GM18508 (cell line): ENCODE data around the gene AGTPBP1.

ENCODE experiments used
- ATAC-seq: cut with Tn5 transposase; IDR thresholded peaks from one replicate; pipeline ENCODE4 v1.9.1; 2021; ENCODE audit warnings: moderate number of reproducible peaks; ENCODE audit not compliant: insufficient read depth, unreplicated experiment

AGTPBP1 gene

DNA sequence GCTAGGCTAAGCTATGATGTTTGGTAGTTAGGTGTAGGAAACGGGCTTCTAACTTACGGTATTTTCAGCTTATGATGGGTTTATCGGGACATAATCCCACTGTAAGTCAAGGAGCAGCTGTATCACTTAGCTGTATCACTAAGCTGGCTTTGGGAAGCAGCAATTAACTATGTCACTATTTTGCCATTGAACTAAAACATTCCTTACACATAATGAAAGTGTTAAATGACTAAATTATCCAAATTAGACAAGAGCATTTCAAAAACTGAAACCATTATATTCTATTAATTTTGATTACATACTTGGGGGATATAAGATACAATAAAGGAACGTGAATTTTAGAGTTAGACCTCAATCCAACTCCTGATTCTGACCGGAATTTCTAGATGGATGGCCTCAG, 188.3 kb downstream of the AGTPBP1 start:
- ATAC-seq, result no peak

DNA sequence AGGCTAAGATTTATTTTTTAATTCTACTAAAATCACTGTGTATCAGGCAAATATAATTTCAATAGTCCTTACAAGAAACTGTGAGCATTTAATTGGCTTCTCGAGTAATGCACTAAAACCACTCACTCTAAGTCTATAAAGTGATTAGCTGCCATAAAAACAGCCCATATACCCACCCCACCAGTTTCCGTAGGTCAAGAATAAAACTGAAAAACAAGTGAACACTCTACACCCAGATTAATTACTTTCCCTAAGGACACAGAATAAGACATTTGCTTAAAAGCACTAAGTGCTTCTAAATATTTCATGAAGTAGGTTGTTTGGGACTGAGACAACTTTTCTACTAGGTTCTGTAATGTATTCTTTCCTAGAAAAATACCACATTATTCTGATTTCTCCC, 194.2 kb downstream of the AGTPBP1 start:
- ATAC-seq, result no peak

DNA sequence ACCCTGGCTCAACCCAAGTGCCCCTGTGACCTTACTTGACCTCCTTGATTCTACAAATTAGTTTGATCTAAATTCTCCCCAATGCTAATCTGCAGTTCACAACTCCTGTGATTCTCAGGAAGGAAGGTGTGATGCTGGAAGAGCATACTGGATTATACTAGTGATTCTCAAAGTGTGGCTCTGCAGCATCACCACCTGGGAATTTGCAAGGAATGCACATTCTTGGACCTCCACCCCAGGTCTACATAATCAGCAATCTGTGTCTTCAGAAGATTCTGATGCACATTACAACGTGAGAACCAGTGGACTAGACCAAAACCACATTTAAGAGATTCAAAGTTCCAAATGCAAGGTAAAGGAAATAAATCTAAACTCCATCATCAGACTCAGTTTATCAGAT, 198.6 kb downstream of the AGTPBP1 start:
- no peak for ATAC-seq

GRCh38 chr9:85541876-85542275, 199.9 kb downstream of the AGTPBP1 start:
- ATAC-seq, result no peak

- ATAC-seq, result no peak
These were observed 205.2 kb downstream of the AGTPBP1 start for GRCh38 chr9:85536514-85536913.

DNA sequence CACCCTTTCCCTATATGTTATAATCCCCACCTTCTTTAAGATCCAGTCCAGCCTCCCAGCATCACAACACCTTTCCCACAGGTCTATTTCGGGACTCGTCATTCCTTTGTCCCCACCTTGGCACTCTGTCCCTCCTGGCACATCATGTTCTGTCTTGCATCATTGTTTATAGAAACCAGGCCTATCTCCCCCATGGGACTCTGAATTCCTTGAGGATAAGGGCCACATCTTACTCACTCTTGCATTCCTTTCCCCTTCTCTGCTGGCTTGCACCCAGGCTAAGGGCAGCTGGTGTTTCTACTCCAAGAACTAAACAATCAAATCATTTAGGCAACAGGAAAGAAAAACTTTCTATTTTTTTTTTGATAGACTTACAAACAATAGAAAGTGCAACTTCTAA, 205.7 kb downstream of the AGTPBP1 start:
- no peak for ATAC-seq

- no peak for ATAC-seq
These were observed 207.4 kb downstream of the AGTPBP1 start for GRCh38 chr9:85534340-85534739.

- no peak for ATAC-seq
These were observed 208.2 kb downstream of the AGTPBP1 start for GRCh38 chr9:85533538-85533937.

DNA sequence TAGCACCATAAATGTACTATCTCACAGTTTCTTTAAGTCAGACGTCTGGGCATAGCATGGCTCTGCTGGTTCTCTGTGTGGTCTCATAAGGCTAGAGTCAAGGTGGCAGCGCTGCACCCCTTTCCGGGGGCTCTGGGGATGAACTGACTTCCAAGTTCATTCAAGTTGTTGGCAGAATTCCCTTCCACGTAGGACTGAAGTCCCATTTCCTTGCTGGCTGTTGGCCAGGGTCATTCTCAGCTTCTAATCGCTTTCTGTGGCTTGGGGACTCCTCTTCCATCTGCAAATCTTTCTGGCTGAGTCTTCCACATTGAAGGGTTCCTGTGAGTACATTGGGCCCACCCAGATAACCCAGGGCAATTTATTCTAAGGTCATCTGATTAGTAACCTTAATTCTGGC, 211.0 kb downstream of the AGTPBP1 start:
- no peak for ATAC-seq

- no peak for ATAC-seq
These were observed 213.1 kb downstream of the AGTPBP1 start for GRCh38 chr9:85528607-85529006.

DNA sequence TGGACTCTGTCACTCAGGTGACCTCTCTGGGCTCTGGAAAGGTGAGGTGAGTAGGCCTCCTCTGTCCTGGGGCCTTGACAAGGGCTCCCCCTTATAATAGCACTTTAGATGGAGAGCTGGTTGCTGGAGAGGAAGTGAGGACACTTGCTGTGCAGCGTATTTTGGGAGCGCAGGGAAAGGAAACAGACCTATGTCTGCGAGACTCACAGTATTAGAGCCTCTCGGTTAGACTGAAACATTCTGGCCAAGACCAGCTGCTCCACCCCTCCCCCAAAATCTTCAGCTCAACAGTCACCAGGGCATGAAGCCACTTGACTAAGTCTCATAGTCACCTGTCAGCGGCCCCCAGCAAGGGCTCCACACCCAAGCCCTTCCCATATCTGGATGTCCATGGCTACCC, 213.6 kb downstream of the AGTPBP1 start:
- no peak for ATAC-seq

GRCh38 chr9:85527331-85528020, 214.3 kb downstream of the AGTPBP1 start:
- no peak for ATAC-seq

DNA sequence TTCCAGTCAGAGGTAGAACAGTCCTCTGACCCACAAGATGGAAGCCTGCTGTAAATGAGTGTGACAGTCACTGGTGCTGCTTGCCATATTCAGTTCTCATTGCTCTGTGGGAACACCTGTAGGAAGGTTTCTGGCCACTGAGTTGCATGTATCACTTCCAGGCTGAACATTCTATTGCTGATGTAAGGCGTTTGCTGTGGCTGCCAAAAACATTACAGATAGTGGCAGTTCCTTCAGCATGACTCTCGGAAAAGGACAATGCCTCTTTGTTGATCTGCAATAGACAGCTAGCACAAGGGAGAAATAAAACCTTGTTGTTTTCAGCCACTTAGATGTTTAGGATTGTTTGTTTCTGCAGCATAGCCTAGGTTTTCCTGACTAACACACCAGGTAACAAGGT, 217.2 kb downstream of the AGTPBP1 start:
- ATAC-seq, result no peak

- ATAC-seq, result no peak
These were observed 218.6 kb downstream of the AGTPBP1 start for GRCh38 chr9:85523202-85523601.

GRCh38 chr9:85522459-85523092, 219.2 kb downstream of the AGTPBP1 start:
- no peak for ATAC-seq

GRCh38 chr9:85521371-85522197, 220.2 kb downstream of the AGTPBP1 start:
- no peak for ATAC-seq

DNA sequence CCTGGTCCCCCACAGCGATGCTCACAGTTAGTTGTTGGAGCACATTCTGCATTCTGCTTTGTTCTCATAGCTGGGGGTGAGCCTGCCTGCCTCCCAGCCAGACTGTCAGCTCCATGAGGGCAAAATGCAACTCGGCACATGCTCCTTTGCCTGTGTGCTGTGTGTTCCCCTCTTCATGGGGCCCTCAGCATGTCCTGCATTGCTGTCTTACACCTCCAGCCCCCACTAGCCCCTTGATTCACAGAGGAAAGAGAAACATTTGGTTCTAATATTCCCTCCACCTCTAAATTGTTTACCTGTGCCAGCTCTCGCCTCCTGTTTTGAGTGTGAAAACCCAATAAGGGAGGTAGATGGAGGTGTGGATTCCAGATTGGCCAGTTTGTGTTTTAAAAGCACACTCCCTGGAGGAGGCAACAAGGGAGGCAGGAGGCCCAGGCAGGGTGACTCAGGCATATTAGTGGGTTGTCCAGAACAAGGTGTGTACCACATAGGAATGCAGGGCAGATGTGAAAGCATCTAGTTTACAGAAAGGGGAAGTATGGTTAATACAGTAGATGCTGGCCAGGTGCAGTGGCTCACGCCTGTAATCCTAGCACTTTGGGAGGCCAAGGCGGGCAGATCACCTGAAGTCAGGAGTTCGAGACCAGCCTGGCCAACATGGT, 224.6 kb downstream of the AGTPBP1 start:
- no peak for ATAC-seq

DNA sequence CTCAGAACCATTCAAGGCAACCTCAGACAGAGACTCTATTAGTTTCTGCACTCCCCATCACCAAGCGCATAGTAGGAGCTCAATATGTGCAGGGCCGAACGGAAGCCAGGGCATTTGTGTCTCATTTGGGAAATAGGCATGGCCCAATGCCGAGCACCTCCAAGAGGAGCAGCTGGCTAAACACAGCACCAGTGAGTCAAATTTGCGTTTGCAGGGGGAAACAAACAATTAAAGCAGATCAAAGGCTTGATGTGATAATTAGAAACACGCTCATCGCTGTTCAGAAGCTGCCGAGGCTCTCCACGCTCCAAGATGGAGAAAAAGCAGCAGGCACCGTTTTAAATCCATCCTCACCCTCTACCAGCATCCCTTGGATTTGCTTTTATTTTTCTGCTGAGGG, 225.3 kb downstream of the AGTPBP1 start:
- ATAC-seq, result no peak

DNA sequence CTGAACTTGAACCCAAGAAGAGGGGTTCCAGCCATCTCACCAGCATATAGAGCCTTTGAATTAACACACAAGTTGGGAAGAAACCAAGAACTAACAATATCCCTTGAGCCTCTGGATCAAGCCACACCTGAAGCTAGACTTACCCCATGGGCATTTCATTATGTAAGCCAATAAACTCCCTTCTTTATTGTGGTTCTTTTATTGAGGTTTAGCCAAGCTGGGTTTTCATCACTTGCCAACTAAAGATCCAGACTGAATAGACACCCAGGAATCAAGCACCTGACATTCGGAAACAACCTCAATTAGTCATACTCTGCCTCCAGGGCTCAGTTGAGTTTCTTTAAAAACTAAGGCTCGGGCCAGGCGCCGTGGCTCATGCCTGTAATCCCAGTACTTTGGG, 226.7 kb downstream of the AGTPBP1 start:
- ATAC-seq, result no peak

DNA sequence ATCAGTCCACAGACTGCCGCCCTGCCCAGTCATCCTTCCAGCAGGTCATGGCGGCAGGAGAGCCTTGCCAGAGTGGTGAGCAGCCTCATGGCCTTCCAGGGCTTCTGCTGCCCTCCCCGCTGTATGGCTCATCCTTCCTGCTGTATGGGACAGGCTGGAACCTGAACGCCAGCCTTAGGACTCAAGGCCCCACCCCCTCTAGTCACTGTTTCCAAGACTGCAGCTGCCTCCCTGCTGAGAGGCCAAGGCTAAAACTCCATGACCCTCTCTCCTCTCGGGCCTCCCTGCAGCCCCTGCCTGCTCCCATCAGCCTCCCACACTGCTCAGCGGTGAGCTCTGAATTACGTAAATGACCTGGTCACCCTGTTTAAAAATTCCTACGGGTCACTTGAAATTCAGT, 227.5 kb downstream of the AGTPBP1 start:
- ATAC-seq, result no peak

- no peak for ATAC-seq
These were observed 230.0 kb downstream of the AGTPBP1 start for GRCh38 chr9:85511746-85512145.
